Gastroesophageal sphincter (tissue), 3 donors: Measurements from ENCODE around the gene PNO1.

Experiments used
- EP300 ChIP-seq: sonication (generic); formaldehyde crosslinking; IDR thresholded peaks from one replicate; pipeline ENCODE4 v1.6.1; 2017; ENCODE audit warnings: antibody characterized with exemption, mild to moderate bottlenecking
- TF ChIP-seq, protein P1 (sequence below), 4 experiments: fragments of 200-600 bp in 2 of 4; fragments of 450-650 bp in 2 of 4; sonication (generic) in 1 of 4; IDR thresholded peaks; one replicate each; pipeline ENCODE4 v1.5.1; 2017 to 2019; ENCODE audit warnings: antibody characterized with exemption in 4 of 4, mild to moderate bottlenecking in 2 of 4, moderate library complexity in 2 of 4

GRCh38 chr2:68125821-68126220 lies 31.9 kb upstream of the PNO1 start:
- TF ChIP-seq, protein P1, sequence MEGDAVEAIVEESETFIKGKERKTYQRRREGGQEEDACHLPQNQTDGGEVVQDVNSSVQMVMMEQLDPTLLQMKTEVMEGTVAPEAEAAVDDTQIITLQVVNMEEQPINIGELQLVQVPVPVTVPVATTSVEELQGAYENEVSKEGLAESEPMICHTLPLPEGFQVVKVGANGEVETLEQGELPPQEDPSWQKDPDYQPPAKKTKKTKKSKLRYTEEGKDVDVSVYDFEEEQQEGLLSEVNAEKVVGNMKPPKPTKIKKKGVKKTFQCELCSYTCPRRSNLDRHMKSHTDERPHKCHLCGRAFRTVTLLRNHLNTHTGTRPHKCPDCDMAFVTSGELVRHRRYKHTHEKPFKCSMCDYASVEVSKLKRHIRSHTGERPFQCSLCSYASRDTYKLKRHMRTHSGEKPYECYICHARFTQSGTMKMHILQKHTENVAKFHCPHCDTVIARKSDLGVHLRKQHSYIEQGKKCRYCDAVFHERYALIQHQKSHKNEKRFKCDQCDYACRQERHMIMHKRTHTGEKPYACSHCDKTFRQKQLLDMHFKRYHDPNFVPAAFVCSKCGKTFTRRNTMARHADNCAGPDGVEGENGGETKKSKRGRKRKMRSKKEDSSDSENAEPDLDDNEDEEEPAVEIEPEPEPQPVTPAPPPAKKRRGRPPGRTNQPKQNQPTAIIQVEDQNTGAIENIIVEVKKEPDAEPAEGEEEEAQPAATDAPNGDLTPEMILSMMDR (IDR thresholded peaks at IDR 0.05), result no peak
- TF ChIP-seq EP300, result no peak
